Measurements from ENCODE around the gene ATP1A1. TPM values are rescaled to one million over a fixed set of nuclear protein-coding genes. Genes with fewer than 3 reads are reported as not detected.

ATP1A1 gene
- total RNA-seq, 2 experiments from 2014 or later = 74.4 to 186 TPM

- H4K20me1 ChIP-seq (ENCODE audit: insufficient read depth, low read length) = no peaks in the 10 kb centered on the region
- ChIA-PET CTCF (ENCODE audit: unreplicated experiment) (no interaction called here), POLR2A (interaction anchor here (0.6 kb wide), 1 partner anchor 16 kb away, joined by 3 read pairs; no protein-coding TSS in a partner anchor)
- BruUV-seq (replicated peaks) = no TSS peak
- H3K4me3 ChIP-seq (ENCODE audit: low read depth, low read length, poor library complexity, severe bottlenecking) = no peak overlapping the region
- no peaks in the 10 kb centered on the region for H3K36me3 ChIP-seq (ENCODE audit: insufficient read depth, low read length)
- intact Hi-C loops (cut with micrococcal nuclease; ENCODE audit: unreplicated experiment) = no loop called here
- DNase-seq (ENCODE audit: low spot score) = no peak
- no peaks in the 10 kb centered on the region for H3K79me2 ChIP-seq (ENCODE audit: insufficient read depth, low read depth, low read length)
- H2AFZ ChIP-seq (ENCODE audit: low read length) = no peak overlapping the region
- H3K9me3 ChIP-seq (ENCODE audit: low read length) = no peaks in the 10 kb centered on the region
- no peak overlapping the region for H3K27ac ChIP-seq (ENCODE audit: low read depth, low read length, poor library complexity, severe bottlenecking)
- TF ChIP-seq CTCF (conservative IDR thresholded peaks at IDR 0.05; ENCODE audit: low read length) (no peak), EZH2phosphoT487 (IDR thresholded peaks at IDR 0.05; ENCODE audit: borderline replicate concordance, low read depth, low read length) (no peak)
- peaks cover 15% of the 10 kb centered on the region for H3K4me1 ChIP-seq (ENCODE audit: insufficient read depth, low read length, poor library complexity, severe bottlenecking)
- no peak overlapping the region for H3K4me2 ChIP-seq (ENCODE audit: low read length)
- H3K9me2 ChIP-seq (ENCODE audit: insufficient read depth, low read length) = no peaks in the 10 kb centered on the region
Observed at GRCh38 chr1:116350097-116350645, 22.9 kb upstream of the ATP1A1 start.

- Histone ChIP-seq H3K4me2 (ENCODE audit: low read length) (0 out of 2 replicates have a peak overlapping the region, but pooled peaks have one; percentile 3), H3K4me3 (ENCODE audit: low read depth, low read length, poor library complexity, severe bottlenecking) (no peak overlapping the region), H3K27ac (ENCODE audit: low read depth, low read length, poor library complexity, severe bottlenecking) (no peak overlapping the region), H3K36me3 (ENCODE audit: insufficient read depth, low read length) (no peaks in the 10 kb centered on the region), H2AFZ (ENCODE audit: low read length) (peak overlapping the region; percentile 49; the same call in 1 of the 2 replicates), H3K79me2 (ENCODE audit: insufficient read depth, low read depth, low read length) (no peaks in the 10 kb centered on the region), H3K4me1 (ENCODE audit: insufficient read depth, low read length, poor library complexity, severe bottlenecking) (peaks cover 10% of the 10 kb centered on the region), H4K20me1 (ENCODE audit: insufficient read depth, low read length) (no peaks in the 10 kb centered on the region), H3K9me2 (ENCODE audit: insufficient read depth, low read length) (no peaks in the 10 kb centered on the region), H3K9me3 (ENCODE audit: low read length) (no peaks in the 10 kb centered on the region)
- TF ChIP-seq EZH2phosphoT487 (IDR thresholded peaks at IDR 0.05; ENCODE audit: borderline replicate concordance, low read depth, low read length) = no peak
- TF ChIP-seq CTCF (conservative IDR thresholded peaks at IDR 0.05; ENCODE audit: low read length) = no peak
- POLR2A ChIA-PET = no interaction called here
- CTCF ChIA-PET (ENCODE audit: unreplicated experiment) = no interaction called here
- intact Hi-C loops (cut with micrococcal nuclease; ENCODE audit: unreplicated experiment) = no loop called here
- BruUV-seq (replicated peaks) = no TSS peak
- DNase-seq (ENCODE audit: low spot score) = no peak
Observed at GRCh38 chr1:116351914-116352313, 21.1 kb upstream of the ATP1A1 start.

- Histone ChIP-seq H3K4me3 (ENCODE audit: low read depth, low read length, poor library complexity, severe bottlenecking) (no peak overlapping the region), H4K20me1 (ENCODE audit: insufficient read depth, low read length) (no peaks in the 10 kb centered on the region), H3K79me2 (ENCODE audit: insufficient read depth, low read depth, low read length) (no peaks in the 10 kb centered on the region), H3K36me3 (ENCODE audit: insufficient read depth, low read length) (no peaks in the 10 kb centered on the region), H3K27ac (ENCODE audit: low read depth, low read length, poor library complexity, severe bottlenecking) (no peak overlapping the region), H3K9me2 (ENCODE audit: insufficient read depth, low read length) (no peaks in the 10 kb centered on the region), H3K4me1 (ENCODE audit: insufficient read depth, low read length, poor library complexity, severe bottlenecking) (peaks cover 13% of the 10 kb centered on the region), H3K9me3 (ENCODE audit: low read length) (no peaks in the 10 kb centered on the region), H3K4me2 (ENCODE audit: low read length) (0 out of 2 replicates have a peak overlapping the region, but pooled peaks have one; percentile 3), H2AFZ (ENCODE audit: low read length) (peak overlapping the region; percentile 49; the same call in 1 of the 2 replicates)
- BruUV-seq (replicated peaks) = no TSS peak
- no peak for TF ChIP-seq EZH2phosphoT487 (IDR thresholded peaks at IDR 0.05; ENCODE audit: borderline replicate concordance, low read depth, low read length)
- TF ChIP-seq CTCF (conservative IDR thresholded peaks at IDR 0.05; ENCODE audit: low read length) = no peak
- DNase-seq (ENCODE audit: low spot score) = no peak
- ChIA-PET POLR2A (no interaction called here), CTCF (ENCODE audit: unreplicated experiment) (no interaction called here)
- intact Hi-C loops (cut with micrococcal nuclease; ENCODE audit: unreplicated experiment) = no loop called here
Observed at GRCh38 chr1:116352349-116352813, 20.7 kb upstream of the ATP1A1 start.

Measured in OCI-LY7 (cell line).